ENCODE data around the gene TADA1. TPM values are rescaled to one million over a fixed set of nuclear protein-coding genes. Genes with fewer than 3 reads are reported as not detected.

TADA1 gene
- total and polyA plus RNA-seq, 8 donors = 2.8 to 8.2 (median 4.0) TPM

- ATAC-seq (no peak), DNase-seq (no peak), FAIRE-seq (no peak)
- H3K27ac ChIP-seq = no peak overlapping the region
- H3K4me3 ChIP-seq = no peak overlapping the region
- no peaks in the 10 kb centered on the region for H3K9me3 ChIP-seq
- intact Hi-C loops (cut with DNase I) = loop anchor here in 2 of 3 donors (5.0 kb wide), 2 partner anchors 151 to 156 kb away; no protein-coding TSS in a partner anchor
- no peaks in the 10 kb centered on the region for H3K27me3 ChIP-seq
- 70 to 83% methylated on average over 3 of the region's 3 CpGs for WGBS, 2 donors
- peaks cover 0 to 3% (median 0%) of the 10 kb centered on the region in 3 donors for H3K4me1 ChIP-seq
- TF ChIP-seq, protein P1, sequence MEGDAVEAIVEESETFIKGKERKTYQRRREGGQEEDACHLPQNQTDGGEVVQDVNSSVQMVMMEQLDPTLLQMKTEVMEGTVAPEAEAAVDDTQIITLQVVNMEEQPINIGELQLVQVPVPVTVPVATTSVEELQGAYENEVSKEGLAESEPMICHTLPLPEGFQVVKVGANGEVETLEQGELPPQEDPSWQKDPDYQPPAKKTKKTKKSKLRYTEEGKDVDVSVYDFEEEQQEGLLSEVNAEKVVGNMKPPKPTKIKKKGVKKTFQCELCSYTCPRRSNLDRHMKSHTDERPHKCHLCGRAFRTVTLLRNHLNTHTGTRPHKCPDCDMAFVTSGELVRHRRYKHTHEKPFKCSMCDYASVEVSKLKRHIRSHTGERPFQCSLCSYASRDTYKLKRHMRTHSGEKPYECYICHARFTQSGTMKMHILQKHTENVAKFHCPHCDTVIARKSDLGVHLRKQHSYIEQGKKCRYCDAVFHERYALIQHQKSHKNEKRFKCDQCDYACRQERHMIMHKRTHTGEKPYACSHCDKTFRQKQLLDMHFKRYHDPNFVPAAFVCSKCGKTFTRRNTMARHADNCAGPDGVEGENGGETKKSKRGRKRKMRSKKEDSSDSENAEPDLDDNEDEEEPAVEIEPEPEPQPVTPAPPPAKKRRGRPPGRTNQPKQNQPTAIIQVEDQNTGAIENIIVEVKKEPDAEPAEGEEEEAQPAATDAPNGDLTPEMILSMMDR (IDR thresholded peaks at IDR 0.05) = no peak
- no peaks in the 10 kb centered on the region for H3K36me3 ChIP-seq
Measured at GRCh38 chr1:166906647-166907046, 30.6 kb upstream of the TADA1 start.

GRCh38 chr1:166905900-166906299 lies 29.8 kb upstream of the TADA1 start:
- Histone ChIP-seq H3K4me3 (no peak overlapping the region), H3K27me3 (no peaks in the 10 kb centered on the region), H3K4me1 (peaks cover 0 to 3% (median 0%) of the 10 kb centered on the region in 3 donors), H3K9me3 (no peaks in the 10 kb centered on the region), H3K36me3 (no peaks in the 10 kb centered on the region), H3K27ac (no peak overlapping the region)
- FAIRE-seq (no peak), DNase-seq (no peak), ATAC-seq (no peak)
- TF ChIP-seq, protein P1 (IDR thresholded peaks at IDR 0.05) = no peak
- 89 to 98% methylated on average over 3 of the region's 3 CpGs for WGBS, 2 donors
- intact Hi-C loops (cut with DNase I) = loop anchor here in 2 of 3 donors (5.0 kb wide), 2 partner anchors 151 to 156 kb away; no protein-coding TSS in a partner anchor

DNA sequence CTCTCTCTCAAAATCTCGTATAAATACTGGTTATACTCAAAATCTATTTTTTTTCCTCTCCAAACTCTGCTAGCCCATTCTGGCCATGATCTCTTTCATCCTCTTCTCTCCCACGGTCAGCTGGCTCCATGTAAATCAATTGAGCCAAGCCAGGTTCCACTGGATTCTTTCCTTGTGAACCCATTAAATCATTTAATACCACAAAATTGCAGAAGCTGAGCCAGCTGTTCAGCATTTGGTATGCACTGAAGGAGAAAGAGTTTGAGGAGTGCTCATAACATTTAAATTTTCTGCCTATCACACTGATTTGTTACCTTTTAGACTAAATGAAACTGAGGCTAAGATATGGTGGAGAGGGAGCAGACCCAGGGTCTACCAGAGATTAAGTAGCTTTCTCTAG lies 29.1 kb upstream of the TADA1 start:
- 39 to 48% methylated on average over 2 of the region's 2 CpGs for WGBS, 2 donors
- Histone ChIP-seq H3K9me3 (no peaks in the 10 kb centered on the region), H3K4me3 (no peak overlapping the region), H3K36me3 (no peaks in the 10 kb centered on the region), H3K27me3 (no peaks in the 10 kb centered on the region), H3K4me1 (no peaks in the 10 kb centered on the region), H3K27ac (no peak overlapping the region)
- no peak for FAIRE-seq
- TF ChIP-seq, protein P1 (IDR thresholded peaks at IDR 0.05) = no peak
- DNase-seq = no peak
- intact Hi-C loops (cut with DNase I) = loop anchor here in 2 of 3 donors (5.0 kb wide), 2 partner anchors 152 to 157 kb away; no protein-coding TSS in a partner anchor
- ATAC-seq = no peak

GRCh38 chr1:166903232-166903631 lies 27.2 kb upstream of the TADA1 start:
- ATAC-seq = no peak

DNA sequence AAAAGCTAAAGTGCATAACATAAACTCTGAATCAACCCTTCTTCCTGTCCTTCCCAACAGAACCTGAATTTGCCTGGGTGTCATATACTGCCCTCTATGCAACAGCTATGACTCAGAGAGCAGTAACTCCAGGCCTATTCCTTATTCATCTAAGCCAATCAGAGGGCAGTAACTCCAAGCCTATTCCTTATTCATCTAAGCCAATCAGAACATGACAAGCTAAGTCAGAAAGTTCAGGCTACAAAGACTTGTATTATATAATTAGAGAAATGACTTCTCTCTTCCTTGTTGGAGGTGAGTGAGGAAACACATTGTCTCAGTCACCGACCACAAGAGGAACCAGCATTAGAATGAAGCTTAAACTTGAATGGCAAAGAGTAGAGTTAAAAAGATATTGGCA lies 26.2 kb upstream of the TADA1 start:
- Histone ChIP-seq H3K9me3 (no peaks in the 10 kb centered on the region), H3K27me3 (no peaks in the 10 kb centered on the region), H3K36me3 (no peaks in the 10 kb centered on the region), H3K27ac (no peak overlapping the region), H3K4me1 (no peaks in the 10 kb centered on the region), H3K4me3 (no peak overlapping the region)
- no peak for DNase-seq
- peak in 2 of 4 donors; percentile 61 to 75 for ATAC-seq
- TF ChIP-seq, protein P1 (IDR thresholded peaks at IDR 0.05) = no peak
- intact Hi-C loops (cut with DNase I) = no loop called here
- FAIRE-seq = no peak
- 89 to 95% methylated on average over 1 of the region's 1 CpG for WGBS, 2 donors

More at GRCh38 chr1:166903232-166903631, 27.2 kb upstream of the TADA1 start:
- no peaks in the 10 kb centered on the region for H3K36me3 ChIP-seq
- 57 to 68% methylated on average over 1 of the region's 1 CpG for WGBS, 2 donors
- H3K27me3 ChIP-seq = no peaks in the 10 kb centered on the region
- DNase-seq = no peak
- H3K9me3 ChIP-seq = no peaks in the 10 kb centered on the region
- no peaks in the 10 kb centered on the region for H3K4me1 ChIP-seq
- intact Hi-C loops (cut with DNase I) = no loop called here
- TF ChIP-seq, protein P1 (IDR thresholded peaks at IDR 0.05) = no peak
- no peak for FAIRE-seq
- H3K27ac ChIP-seq = no peak overlapping the region
- no peak overlapping the region for H3K4me3 ChIP-seq
